H9 (cell line): ENCODE data around the gene AMPD2. TPM values are rescaled to one million over a fixed set of nuclear protein-coding genes. Genes with fewer than 3 reads are reported as not detected.
A peak's percentile ranks its signal among the peaks of the same experiment; 100 is the strongest.

ENCODE experiments used
- DNase-seq: peaks from one replicate; pipeline ENCODE4 v3.0.0-alpha.2; 2017
- H2AFZ ChIP-seq: one replicate; pipeline ENCODE4 v1.6.1; 2013; ENCODE audit warnings: mild to moderate bottlenecking, low read length, control low read depth, moderate library complexity
- H2AK5ac ChIP-seq: 2 replicates; pipeline ENCODE4 v1.6.1; 2013; ENCODE audit warnings: low read length, control low read depth, mixed read lengths; ENCODE audit not compliant: insufficient read length
- H2BK120ac ChIP-seq: one replicate; pipeline ENCODE4 v1.6.1; 2013; ENCODE audit warnings: low read depth, mild to moderate bottlenecking, low read length, control low read depth, inconsistent platforms; ENCODE audit not compliant: poor library complexity, severe bottlenecking
- H2BK12ac ChIP-seq: 2 replicates; pipeline ENCODE4 v1.6.1; 2013; ENCODE audit warnings: low read length, control low read depth, mixed read lengths, low read depth; ENCODE audit not compliant: insufficient read length
- H2BK15ac ChIP-seq: 2 replicates; pipeline ENCODE4 v1.6.1; 2013; ENCODE audit warnings: low read depth, low read length, control low read depth
- H2BK20ac ChIP-seq: one replicate; pipeline ENCODE4 v1.6.1; 2013; ENCODE audit warnings: low read depth, mild to moderate bottlenecking, low read length, control low read depth, inconsistent platforms; ENCODE audit not compliant: poor library complexity, severe bottlenecking
- H2BK5ac ChIP-seq: 2 replicates; pipeline ENCODE4 v1.6.1; 2013; ENCODE audit warnings: low read length, control low read depth, mixed read lengths; ENCODE audit not compliant: insufficient read length
- H3K14ac ChIP-seq: 2 replicates; pipeline ENCODE4 v1.6.1; 2013; ENCODE audit warnings: low read length, control low read depth; ENCODE audit not compliant: insufficient read depth
- H3K18ac ChIP-seq: 2 replicates; pipeline ENCODE4 v1.6.1; 2013; ENCODE audit warnings: low read depth, mild to moderate bottlenecking, mixed read lengths, low read length, control low read depth; ENCODE audit not compliant: insufficient read length
- H3K23ac ChIP-seq: 2 replicates; pipeline ENCODE4 v1.6.1; 2013; ENCODE audit warnings: low read length, control low read depth, mixed read lengths, low read depth; ENCODE audit not compliant: insufficient read length
- H3K23me2 ChIP-seq: 2 replicates; pipeline ENCODE4 v1.6.1; 2013; ENCODE audit warnings: low read depth, mild to moderate bottlenecking, mixed read lengths, low read length, control low read depth; ENCODE audit not compliant: insufficient read length, poor library complexity, severe bottlenecking
- H3K27ac ChIP-seq: 2 replicates; pipeline ENCODE4 v1.5.1; 2013; ENCODE audit warnings: low read length, control low read depth, mixed read lengths, low read depth; ENCODE audit not compliant: insufficient read length
- H3K27me3 ChIP-seq: 2 replicates; pipeline ENCODE4 v1.6.1; 2013; ENCODE audit warnings: low read length, control low read depth, inconsistent platforms; ENCODE audit not compliant: insufficient read depth
- H3K4ac ChIP-seq: 2 replicates; pipeline ENCODE4 v1.6.1; 2013; ENCODE audit warnings: low read depth, mild to moderate bottlenecking, control low read depth, inconsistent platforms, low read length, moderate library complexity
- H3K4me1 ChIP-seq: 2 replicates; pipeline ENCODE4 v1.6.1; 2013; ENCODE audit warnings: low read length, control low read depth, inconsistent platforms; ENCODE audit not compliant: insufficient read depth
- H3K4me2 ChIP-seq: 2 replicates; pipeline ENCODE4 v1.6.1; 2013; ENCODE audit warnings: low read length, control low read depth, mixed read lengths; ENCODE audit not compliant: insufficient read length, insufficient read depth
- H3K56ac ChIP-seq: 2 replicates; pipeline ENCODE4 v1.6.1; 2013; ENCODE audit warnings: low read depth, mild to moderate bottlenecking, mixed read lengths, low read length, control low read depth; ENCODE audit not compliant: insufficient read length
- H3K79me1 ChIP-seq: 2 replicates; pipeline ENCODE4 v1.6.1; 2013; ENCODE audit warnings: low read depth, mild to moderate bottlenecking, moderate library complexity, low read length, control low read depth, inconsistent platforms; ENCODE audit not compliant: insufficient read depth, poor library complexity, severe bottlenecking
- H3K79me2 ChIP-seq: 2 replicates; pipeline ENCODE4 v1.6.1; 2013; ENCODE audit warnings: low read length, control low read depth, inconsistent platforms; ENCODE audit not compliant: insufficient read depth
- H3K9ac ChIP-seq: 2 replicates; pipeline ENCODE4 v1.6.1; 2013; ENCODE audit warnings: low read length, control low read depth, mixed read lengths; ENCODE audit not compliant: insufficient read length; ENCODE audit errors: extremely low read depth
- H3K9me3 ChIP-seq: one replicate; pipeline ENCODE4 v1.6.1; 2013; ENCODE audit warnings: low read depth, low read length, inconsistent platforms; ENCODE audit not compliant: control insufficient read depth
- H3T11ph ChIP-seq: one replicate; pipeline ENCODE4 v1.6.1; 2013; ENCODE audit warnings: mild to moderate bottlenecking, low read length, control low read depth, inconsistent platforms
- H4K20me1 ChIP-seq: one replicate; pipeline ENCODE4 v1.6.1; 2013; ENCODE audit not compliant: control insufficient read depth, insufficient read length, insufficient read depth
- H4K5ac ChIP-seq: 2 replicates; pipeline ENCODE4 v1.6.1; 2013; ENCODE audit warnings: low read depth, mild to moderate bottlenecking, mixed read lengths, low read length, control low read depth; ENCODE audit not compliant: insufficient read length
- H4K8ac ChIP-seq: replicated peaks from 2 replicates; pipeline ENCODE4 v1.6.1; 2013; ENCODE audit warnings: low read length, control low read depth, mixed read lengths, low read depth; ENCODE audit not compliant: insufficient read length
- H4K91ac ChIP-seq: 2 replicates; pipeline ENCODE4 v1.6.1; 2013; ENCODE audit warnings: low read depth, mild to moderate bottlenecking, moderate library complexity, mixed read lengths, low read length, control low read depth; ENCODE audit not compliant: insufficient read length
- H3K27ac Mint-ChIP-seq, 3 experiments: 2 replicates in 2 of 3; 3 replicates in 1 of 3; pipeline ENCODE4 v1.8.0; 2020 to 2021; ENCODE audit warnings: mixed read lengths in 3 of 3, mild to moderate bottlenecking in 1 of 3, moderate library complexity in 1 of 3
- H3K27me3 Mint-ChIP-seq: 2 replicates; pipeline ENCODE4 v1.8.0; 2021; ENCODE audit warnings: low read depth, mild to moderate bottlenecking, moderate library complexity, mixed read lengths
- H3K36me3 Mint-ChIP-seq, 3 experiments: 2 replicates in 2 of 3; 3 replicates in 1 of 3; pipeline ENCODE4 v1.8.0; 2020 to 2021; ENCODE audit warnings: low read depth in 3 of 3, mixed read lengths in 3 of 3; ENCODE audit not compliant: insufficient read depth in 1 of 3
- H3K4me1 Mint-ChIP-seq, 2 experiments: 2 replicates each; pipeline ENCODE4 v1.8.0; 2020; ENCODE audit warnings: mixed read lengths in 2 of 2
- H3K4me3 Mint-ChIP-seq, 2 experiments: 2 replicates in 1 of 2; 3 replicates in 1 of 2; pipeline ENCODE4 v1.8.0; 2020 to 2021; ENCODE audit warnings: mild to moderate bottlenecking in 2 of 2, mixed read lengths in 2 of 2, moderate library complexity in 1 of 2
- H3K9me3 Mint-ChIP-seq, 2 experiments: 2 replicates in 1 of 2; 3 replicates in 1 of 2; pipeline ENCODE4 v1.8.0; 2020; ENCODE audit warnings: mild to moderate bottlenecking in 2 of 2, mixed read lengths in 2 of 2, moderate library complexity in 1 of 2
- WGBS: extraction: QIAGEN DNeasy Blood & Tissue Kit; methylation state at CpG from one replicate; pipeline ENCODE4 v1.1.7; 2013; ENCODE audit warnings: missing lambda C conversion rate, low lambda C conversion rate, mixed read lengths; ENCODE audit not compliant: insufficient read length; ENCODE audit errors: extremely low coverage; 5-methylcytosine and 5-hydroxymethylcytosine counted together
- total RNA-seq: library from RNA; stranded (reverse); gene quantifications from 2 replicates; pipeline ENCODE4 v1.2.1, GENCODE V29; 2021
- TF ChIP-seq, protein P1 (sequence below): fragments of 200-600 bp; sonication (generic); conservative IDR thresholded peaks from 3 replicates; pipeline ENCODE4 v1.8.0; 2021; ENCODE audit warnings: antibody characterized with exemption, mild to moderate bottlenecking

The AMPD2 gene
- total RNA-seq, 1 experiment from 2014 or later = 65.1 TPM

DNA sequence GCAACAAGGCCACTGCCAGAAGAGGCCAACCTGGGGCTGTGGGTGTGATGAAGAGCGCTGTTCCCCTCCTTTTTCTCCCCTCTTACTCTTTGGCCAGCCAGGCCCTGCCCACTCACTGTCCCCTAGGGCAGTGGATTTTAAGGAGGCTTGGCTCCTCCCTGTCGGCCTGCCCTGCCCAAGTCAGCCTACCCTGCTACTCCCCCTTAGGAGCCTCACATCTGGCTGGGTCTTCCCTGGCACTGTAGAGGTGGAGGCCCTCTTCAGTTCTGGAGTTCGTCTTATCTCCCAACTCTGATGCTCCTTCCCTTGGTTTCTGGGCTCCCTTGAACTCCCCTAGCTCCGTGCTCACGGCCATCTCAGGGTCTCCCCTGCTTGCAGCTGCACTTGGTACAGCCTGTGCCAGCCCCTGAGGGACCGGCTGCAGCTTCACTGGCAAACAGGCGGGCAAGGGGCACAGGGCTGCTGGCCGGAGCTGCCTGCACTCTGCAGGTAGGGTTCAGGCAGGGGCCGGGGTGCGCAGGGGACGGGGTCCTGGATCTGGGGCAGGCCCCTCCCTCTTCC lies 4.0 kb downstream of the AMPD2 start:
- H3K27me3 Mint-ChIP-seq = no peaks in the 10 kb centered on the region; the same call in 1 of the 2 replicates
- peaks cover 22 to 39% of the 10 kb centered on the region in 2 experiments for H3K4me1 Mint-ChIP-seq
- no CpG with 5 or more reads among the region's 11 CpGs for WGBS
- Histone ChIP-seq H3K9me3 (no peaks in the 10 kb centered on the region), H3K79me2 (peaks cover 6% of the 10 kb centered on the region; the same call in 1 of the 2 replicates), H2BK15ac (no peak overlapping the region), H3K23me2 (peaks cover 12% of the 10 kb centered on the region), H3K18ac (no peak overlapping the region), H4K8ac (no peak overlapping the region), H3K14ac (no peak overlapping the region), H2BK12ac (no peak overlapping the region), H3K4me2 (no peak overlapping the region), H4K91ac (no peak overlapping the region), H3K9ac (no peak overlapping the region), H3T11ph (no peak overlapping the region), H2AK5ac (no peak overlapping the region), H4K20me1 (peaks cover 2% of the 10 kb centered on the region), H3K27me3 (no peaks in the 10 kb centered on the region), H3K4ac (no peak overlapping the region), H3K56ac (no peak overlapping the region), H2AFZ (no peak overlapping the region), H4K5ac (no peak overlapping the region), H2BK20ac (no peak overlapping the region), H3K79me1 (no peaks in the 10 kb centered on the region), H3K27ac (no peak overlapping the region), H3K4me1 (no peaks in the 10 kb centered on the region; the same call in 1 of the 2 replicates), H2BK120ac (no peak overlapping the region), H2BK5ac (no peak overlapping the region), H3K23ac (no peak overlapping the region)
- TF ChIP-seq, protein P1, sequence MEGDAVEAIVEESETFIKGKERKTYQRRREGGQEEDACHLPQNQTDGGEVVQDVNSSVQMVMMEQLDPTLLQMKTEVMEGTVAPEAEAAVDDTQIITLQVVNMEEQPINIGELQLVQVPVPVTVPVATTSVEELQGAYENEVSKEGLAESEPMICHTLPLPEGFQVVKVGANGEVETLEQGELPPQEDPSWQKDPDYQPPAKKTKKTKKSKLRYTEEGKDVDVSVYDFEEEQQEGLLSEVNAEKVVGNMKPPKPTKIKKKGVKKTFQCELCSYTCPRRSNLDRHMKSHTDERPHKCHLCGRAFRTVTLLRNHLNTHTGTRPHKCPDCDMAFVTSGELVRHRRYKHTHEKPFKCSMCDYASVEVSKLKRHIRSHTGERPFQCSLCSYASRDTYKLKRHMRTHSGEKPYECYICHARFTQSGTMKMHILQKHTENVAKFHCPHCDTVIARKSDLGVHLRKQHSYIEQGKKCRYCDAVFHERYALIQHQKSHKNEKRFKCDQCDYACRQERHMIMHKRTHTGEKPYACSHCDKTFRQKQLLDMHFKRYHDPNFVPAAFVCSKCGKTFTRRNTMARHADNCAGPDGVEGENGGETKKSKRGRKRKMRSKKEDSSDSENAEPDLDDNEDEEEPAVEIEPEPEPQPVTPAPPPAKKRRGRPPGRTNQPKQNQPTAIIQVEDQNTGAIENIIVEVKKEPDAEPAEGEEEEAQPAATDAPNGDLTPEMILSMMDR = no peak
- DNase-seq = peak; percentile 23
- no peaks in the 10 kb centered on the region for H3K9me3 Mint-ChIP-seq
- peaks cover 12 to 25% (median 23%) of the 10 kb centered on the region in 3 experiments; a peak in 6 of 7 replicates for H3K36me3 Mint-ChIP-seq
- H3K4me3 Mint-ChIP-seq = no peak overlapping the region
- H3K27ac Mint-ChIP-seq = peak overlapping the region in 1 of 3 experiments; percentile 74; a peak in 3 of 7 replicates
